ENCODE measurements around the gene ASPG. TPM values are rescaled to one million over a fixed set of nuclear protein-coding genes. Genes with fewer than 3 reads are reported as not detected.

Gene ASPG
- total RNA-seq (2014; rRNA removed; shearing (Covaris generic)), result not detected in 2 replicates

GRCh38 chr14:104085032-104085888 is at the start of gene ASPG:
Gene ASPG (plus strand): TSS chr14:104085700. CDS start chr14:104085771, 71 bp downstream.
- DNase-seq (ENCODE audit: low spot score), result no peak

GRCh38 chr14:104036212-104036611 is 49.3 kb upstream of the ASPG start:
- no peak for DNase-seq (ENCODE audit: low spot score)

GRCh38 chr14:104037074-104037473 is 48.4 kb upstream of the ASPG start:
- no peak for DNase-seq (ENCODE audit: low spot score)

GRCh38 chr14:104037903-104038302 is 47.6 kb upstream of the ASPG start:
- DNase-seq (ENCODE audit: low spot score), result no peak

GRCh38 chr14:104039214-104039613 is 46.3 kb upstream of the ASPG start:
- DNase-seq (ENCODE audit: low spot score), result no peak

GRCh38 chr14:104040539-104040938 is 45.0 kb upstream of the ASPG start:
- no peak for DNase-seq (ENCODE audit: low spot score)

- DNase-seq (ENCODE audit: low spot score), result no peak
These were observed 43.9 kb upstream of the ASPG start for GRCh38 chr14:104041430-104042104.

GRCh38 chr14:104044016-104044415 is 41.5 kb upstream of the ASPG start:
- DNase-seq (ENCODE audit: low spot score), result no peak

- no peak for DNase-seq (ENCODE audit: low spot score)
These were observed 37.7 kb upstream of the ASPG start for GRCh38 chr14:104047761-104048160.

- no peak for DNase-seq (ENCODE audit: low spot score)
These were observed 36.6 kb upstream of the ASPG start for GRCh38 chr14:104048758-104049507.

GRCh38 chr14:104049576-104050240 is 35.8 kb upstream of the ASPG start:
- no peak for DNase-seq (ENCODE audit: low spot score)

- no peak for DNase-seq (ENCODE audit: low spot score)
These were observed 34.2 kb upstream of the ASPG start for GRCh38 chr14:104051092-104051813.

- DNase-seq (ENCODE audit: low spot score), result no peak
These were observed 31.1 kb upstream of the ASPG start for GRCh38 chr14:104054222-104054905.

- DNase-seq (ENCODE audit: low spot score), result no peak
These were observed 23.2 kb upstream of the ASPG start for GRCh38 chr14:104062281-104062680.

- DNase-seq (ENCODE audit: low spot score), result no peak
These were observed 21.5 kb upstream of the ASPG start for GRCh38 chr14:104064003-104064402.

- no peak for DNase-seq (ENCODE audit: low spot score)
These were observed 19.2 kb upstream of the ASPG start for GRCh38 chr14:104066279-104066678.

GRCh38 chr14:104066719-104067295 is 18.7 kb upstream of the ASPG start:
- no peak for DNase-seq (ENCODE audit: low spot score)

GRCh38 chr14:104069541-104069940 is 16.0 kb upstream of the ASPG start:
- no peak for DNase-seq (ENCODE audit: low spot score)

- DNase-seq (ENCODE audit: low spot score), result no peak
These were observed 12.9 kb upstream of the ASPG start for GRCh38 chr14:104072586-104072985.

- peak; percentile 5 for DNase-seq (ENCODE audit: low spot score)
These were observed 11.7 kb upstream of the ASPG start for GRCh38 chr14:104073764-104074163.

Data from HT-29 (cell line).